OCI-LY1 (cell line): ENCODE data around the gene MZT1.

Experiments
- CTCF ChIP-seq: fragments of 200-600 bp; sonication (generic), shearing (Covaris generic); IDR thresholded peaks from 2 replicates; pipeline ENCODE4 v1.5.1; 2017; ENCODE audit warnings: mild to moderate bottlenecking, antibody characterized with exemption, low read length, moderate library complexity, mixed read lengths
- EZH2 ChIP-seq: fragments of 200-600 bp; sonication (generic), shearing (Covaris generic); IDR thresholded peaks from 2 replicates; pipeline ENCODE4 v1.8.0; 2017; ENCODE audit warnings: borderline replicate concordance, mixed run types, mild to moderate bottlenecking, antibody characterized with exemption, low read length, moderate library complexity, mixed read lengths

- TF ChIP-seq CTCF (no peak), EZH2 (no peak)
These were observed 12.6 kb upstream of the MZT1 start for GRCh38 chr13:72740015-72740414.
